DND-41 (cell line): ENCODE results near the gene LMAN2.

ENCODE experiments used
- ATAC-seq: fragments of 200-7000 bp; cut with Tn5 transposase; 3 replicates; pipeline ENCODE4 v1.9.1; 2021; ENCODE audit warnings: low read depth; ENCODE audit not compliant: insufficient read depth
- DNase-seq: peaks from one replicate; pipeline ENCODE4 v3.0.0-alpha.2; 2020
- H2AFZ ChIP-seq: 2 replicates; pipeline ENCODE4 v1.6.0; 2012; ENCODE audit warnings: low read depth, low read length
- H3K27ac ChIP-seq: 2 replicates; pipeline ENCODE4 v1.5.1; 2012; ENCODE audit warnings: low read length, inconsistent platforms
- H3K27me3 ChIP-seq: fragments of 200-600 bp; sonication (generic); 2 replicates; pipeline ENCODE4 v1.6.0; 2012; ENCODE audit warnings: low read length, mild to moderate bottlenecking, inconsistent platforms; ENCODE audit not compliant: insufficient read depth, poor library complexity
- H3K36me3 ChIP-seq: 2 replicates; pipeline ENCODE4 v1.5.1; 2012; ENCODE audit warnings: low read length, inconsistent platforms; ENCODE audit not compliant: insufficient read depth
- H3K4me1 ChIP-seq: 2 replicates; pipeline ENCODE4 v1.5.1; 2012; ENCODE audit warnings: mild to moderate bottlenecking, low read length; ENCODE audit not compliant: insufficient read depth
- H3K4me2 ChIP-seq: 2 replicates; pipeline ENCODE4 v1.6.0; 2012; ENCODE audit warnings: mild to moderate bottlenecking, moderate library complexity, low read length, inconsistent platforms; ENCODE audit not compliant: insufficient read depth
- H3K4me3 ChIP-seq, 2 experiments: fragments of 200-600 bp in 1 of 2; shearing (Covaris generic) in 1 of 2; 2 replicates each; pipeline ENCODE4 v1.5.1; 2012 to 2016; ENCODE audit warnings: inconsistent platforms in 2 of 2, low read length in 2 of 2, mild to moderate bottlenecking in 2 of 2, low read depth in 1 of 2, moderate library complexity in 1 of 2
- H3K79me2 ChIP-seq: 2 replicates; pipeline ENCODE4 v1.6.0; 2012; ENCODE audit warnings: low read length, inconsistent platforms; ENCODE audit not compliant: insufficient read depth
- H3K9ac ChIP-seq: 2 replicates; pipeline ENCODE4 v1.6.0; 2012; ENCODE audit warnings: low read depth, mild to moderate bottlenecking, inconsistent platforms, low read length, moderate library complexity
- H3K9me3 ChIP-seq: 2 replicates; pipeline ENCODE4 v1.5.1; 2012; ENCODE audit warnings: low read length, moderate library complexity, mild to moderate bottlenecking, inconsistent platforms; ENCODE audit not compliant: insufficient read depth, severe bottlenecking
- H4K20me1 ChIP-seq: 2 replicates; pipeline ENCODE4 v1.6.0; 2012; ENCODE audit warnings: low read length; ENCODE audit not compliant: insufficient read depth
- EZH2 ChIP-seq: IDR thresholded peaks from 3 replicates; pipeline ENCODE4 v1.6.1; 2012; ENCODE audit warnings: borderline replicate concordance, low read depth, mild to moderate bottlenecking, moderate library complexity, low read length, inconsistent platforms; ENCODE audit not compliant: severe bottlenecking
- TF ChIP-seq, protein P1 (sequence below): IDR thresholded peaks from 2 replicates; pipeline ENCODE4 v1.5.1; 2012; ENCODE audit warnings: borderline replicate concordance, low read length, moderate library complexity, mild to moderate bottlenecking; ENCODE audit not compliant: poor library complexity, severe bottlenecking; ENCODE audit errors: extremely low read depth

The LMAN2 gene

DNA sequence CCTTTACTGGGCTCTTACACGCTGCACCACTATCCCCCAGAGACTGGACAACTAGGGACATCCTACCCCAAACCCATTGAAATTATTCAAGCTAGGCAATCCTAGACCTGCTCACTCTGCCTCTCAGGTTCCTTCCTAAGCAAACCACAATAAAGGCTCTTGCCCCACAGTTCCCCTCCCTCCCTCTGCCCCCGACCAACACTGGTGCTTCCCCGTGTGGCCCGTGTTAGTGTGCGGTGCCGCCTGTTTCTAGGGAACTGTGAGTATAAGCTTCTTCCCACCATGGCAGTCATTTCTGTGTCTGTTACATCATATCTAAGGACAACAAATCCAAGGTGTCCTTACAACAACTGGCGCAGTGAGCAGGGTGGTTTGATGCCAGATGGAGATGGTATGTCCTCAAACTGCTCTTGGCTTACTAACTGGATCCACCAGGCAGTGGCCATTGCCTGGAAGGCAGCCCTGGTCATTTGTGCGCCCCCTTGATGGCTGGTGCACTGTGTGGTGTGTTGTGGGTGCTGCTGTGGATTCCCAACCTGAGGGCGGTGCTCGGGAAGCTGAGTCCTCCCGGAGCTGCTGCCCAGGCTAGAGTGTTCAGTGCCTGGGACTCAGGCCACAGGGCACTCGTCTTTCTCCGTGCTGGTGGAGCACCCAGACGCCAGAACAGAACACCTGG, 31.4 kb downstream of the LMAN2 start:
- no peak overlapping the region for H3K27ac ChIP-seq

DNA sequence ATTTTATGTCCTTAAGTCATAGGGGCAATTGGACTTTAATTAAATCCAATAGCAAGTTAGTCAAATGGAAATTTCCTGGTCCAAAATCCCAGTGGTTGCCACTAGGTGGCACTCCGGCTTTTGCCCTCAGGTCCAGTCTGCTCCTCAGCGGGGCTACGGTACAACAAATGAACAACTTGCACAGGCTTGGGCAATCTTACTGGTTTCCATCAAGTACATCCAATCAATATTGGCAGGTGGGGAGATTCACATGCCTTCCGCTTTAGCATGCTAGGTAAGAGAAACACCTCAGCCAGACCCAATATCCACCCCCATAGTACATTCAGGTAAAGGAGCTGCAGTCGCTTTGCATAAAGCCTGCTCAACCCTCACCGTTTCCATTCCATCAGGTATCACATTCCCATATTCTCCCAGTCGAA, 33.5 kb downstream of the LMAN2 start:
- peaks cover 8% of the 10 kb centered on the region for H4K20me1 ChIP-seq

More for the DNA sequence above, 31.4 kb downstream of the LMAN2 start:
- TF ChIP-seq, protein P1, sequence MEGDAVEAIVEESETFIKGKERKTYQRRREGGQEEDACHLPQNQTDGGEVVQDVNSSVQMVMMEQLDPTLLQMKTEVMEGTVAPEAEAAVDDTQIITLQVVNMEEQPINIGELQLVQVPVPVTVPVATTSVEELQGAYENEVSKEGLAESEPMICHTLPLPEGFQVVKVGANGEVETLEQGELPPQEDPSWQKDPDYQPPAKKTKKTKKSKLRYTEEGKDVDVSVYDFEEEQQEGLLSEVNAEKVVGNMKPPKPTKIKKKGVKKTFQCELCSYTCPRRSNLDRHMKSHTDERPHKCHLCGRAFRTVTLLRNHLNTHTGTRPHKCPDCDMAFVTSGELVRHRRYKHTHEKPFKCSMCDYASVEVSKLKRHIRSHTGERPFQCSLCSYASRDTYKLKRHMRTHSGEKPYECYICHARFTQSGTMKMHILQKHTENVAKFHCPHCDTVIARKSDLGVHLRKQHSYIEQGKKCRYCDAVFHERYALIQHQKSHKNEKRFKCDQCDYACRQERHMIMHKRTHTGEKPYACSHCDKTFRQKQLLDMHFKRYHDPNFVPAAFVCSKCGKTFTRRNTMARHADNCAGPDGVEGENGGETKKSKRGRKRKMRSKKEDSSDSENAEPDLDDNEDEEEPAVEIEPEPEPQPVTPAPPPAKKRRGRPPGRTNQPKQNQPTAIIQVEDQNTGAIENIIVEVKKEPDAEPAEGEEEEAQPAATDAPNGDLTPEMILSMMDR = no peak
- TF ChIP-seq EZH2 = no peak
- H3K36me3 ChIP-seq = peaks cover 11% of the 10 kb centered on the region; the same call in 1 of the 2 replicates
- no peaks in the 10 kb centered on the region for H3K27me3 ChIP-seq
- no peaks in the 10 kb centered on the region for H3K9me3 ChIP-seq
- peaks cover 8% of the 10 kb centered on the region for H4K20me1 ChIP-seq
- peak; percentile 49; the same call in 2 of the 3 replicates for ATAC-seq
- no peak overlapping the region for H3K4me2 ChIP-seq
- no peaks in the 10 kb centered on the region for H3K4me1 ChIP-seq
- H3K79me2 ChIP-seq = no peaks in the 10 kb centered on the region
- no peak overlapping the region for H3K9ac ChIP-seq
- no peak for DNase-seq
- no peak overlapping the region for H2AFZ ChIP-seq
- no peak overlapping the region for H3K4me3 ChIP-seq

DNA sequence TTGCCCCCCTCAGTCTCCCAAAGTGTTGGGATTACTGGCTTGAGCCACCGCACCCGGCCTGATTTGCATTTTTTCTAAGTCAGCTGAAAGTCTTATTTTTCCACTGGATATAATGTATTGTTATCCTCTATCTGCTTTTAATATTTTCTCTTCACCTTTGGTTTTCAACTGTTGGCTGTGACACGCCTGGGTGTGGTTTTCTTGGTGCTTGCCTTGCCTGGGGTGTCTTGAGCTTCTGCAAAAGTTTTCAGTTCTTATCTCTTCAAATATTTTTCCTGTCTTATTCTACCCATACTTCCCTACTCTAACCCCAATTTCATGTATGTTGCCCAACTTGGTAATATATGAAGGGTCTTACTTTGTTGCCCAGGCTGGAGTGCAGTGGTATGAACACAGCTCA, 35.5 kb downstream of the LMAN2 start:
- H3K4me3 ChIP-seq = no peak overlapping the region
- H4K20me1 ChIP-seq = peaks cover 8% of the 10 kb centered on the region
- no peak overlapping the region for H3K9ac ChIP-seq
- peaks cover 14% of the 10 kb centered on the region for H3K36me3 ChIP-seq
- H3K27me3 ChIP-seq = no peaks in the 10 kb centered on the region
- H2AFZ ChIP-seq = no peak overlapping the region
- peaks cover 23% of the 10 kb centered on the region for H3K4me1 ChIP-seq
- TF ChIP-seq, protein P1 = no peak
- no peak for TF ChIP-seq EZH2
- DNase-seq (no peak), ATAC-seq (no peak)
- H3K9me3 ChIP-seq = no peaks in the 10 kb centered on the region
- H3K27ac ChIP-seq = no peak overlapping the region
- H3K4me2 ChIP-seq = no peak overlapping the region
- peaks cover 21% of the 10 kb centered on the region for H3K79me2 ChIP-seq

More for the DNA sequence above, 33.5 kb downstream of the LMAN2 start:
- DNase-seq = peak; percentile 75
- Histone ChIP-seq H2AFZ (no peak overlapping the region), H3K36me3 (peaks cover 11% of the 10 kb centered on the region; the same call in 1 of the 2 replicates), H3K4me1 (peaks cover 16% of the 10 kb centered on the region), H3K9ac (no peak overlapping the region), H3K4me2 (no peak overlapping the region), H3K9me3 (no peaks in the 10 kb centered on the region), H3K27me3 (no peaks in the 10 kb centered on the region), H3K4me3 (no peak overlapping the region), H3K79me2 (peaks cover 10% of the 10 kb centered on the region), H3K27ac (no peak overlapping the region)
- ATAC-seq = peak; percentile 70
- TF ChIP-seq, protein P1 = peak; percentile 90
- no peak for TF ChIP-seq EZH2
